ENCODE results near the gene ENTREP3.

DNA sequence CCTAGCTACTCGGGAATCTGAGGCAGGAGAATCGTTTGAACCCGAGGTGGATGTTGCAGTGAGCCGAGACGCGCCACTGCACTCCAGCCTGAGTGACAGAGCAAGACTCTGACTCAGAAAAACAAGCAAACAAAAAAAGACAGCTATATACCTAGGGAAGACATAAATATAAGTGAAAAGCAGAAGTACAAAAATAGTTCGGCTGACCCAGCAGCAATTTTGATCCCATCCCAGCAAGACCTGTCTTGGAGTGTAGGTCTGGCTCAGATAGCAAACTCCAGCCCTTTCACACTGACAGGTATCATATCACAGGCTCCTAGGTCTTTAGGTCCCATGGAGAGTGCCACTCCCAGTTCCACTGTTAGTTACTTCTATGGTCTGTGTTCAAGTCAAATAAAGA lies 32.2 kb downstream of the ENTREP3 start:
- TF ChIP-seq, protein P1, sequence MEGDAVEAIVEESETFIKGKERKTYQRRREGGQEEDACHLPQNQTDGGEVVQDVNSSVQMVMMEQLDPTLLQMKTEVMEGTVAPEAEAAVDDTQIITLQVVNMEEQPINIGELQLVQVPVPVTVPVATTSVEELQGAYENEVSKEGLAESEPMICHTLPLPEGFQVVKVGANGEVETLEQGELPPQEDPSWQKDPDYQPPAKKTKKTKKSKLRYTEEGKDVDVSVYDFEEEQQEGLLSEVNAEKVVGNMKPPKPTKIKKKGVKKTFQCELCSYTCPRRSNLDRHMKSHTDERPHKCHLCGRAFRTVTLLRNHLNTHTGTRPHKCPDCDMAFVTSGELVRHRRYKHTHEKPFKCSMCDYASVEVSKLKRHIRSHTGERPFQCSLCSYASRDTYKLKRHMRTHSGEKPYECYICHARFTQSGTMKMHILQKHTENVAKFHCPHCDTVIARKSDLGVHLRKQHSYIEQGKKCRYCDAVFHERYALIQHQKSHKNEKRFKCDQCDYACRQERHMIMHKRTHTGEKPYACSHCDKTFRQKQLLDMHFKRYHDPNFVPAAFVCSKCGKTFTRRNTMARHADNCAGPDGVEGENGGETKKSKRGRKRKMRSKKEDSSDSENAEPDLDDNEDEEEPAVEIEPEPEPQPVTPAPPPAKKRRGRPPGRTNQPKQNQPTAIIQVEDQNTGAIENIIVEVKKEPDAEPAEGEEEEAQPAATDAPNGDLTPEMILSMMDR (IDR thresholded peaks at IDR 0.05) = no peak
- no peak for TF ChIP-seq POLR2A (IDR thresholded peaks at IDR 0.05)

Data from thyroid gland (tissue), 4 donors.